Trophoblast cell (in vitro differentiated cells and primary cell): ENCODE data around the gene SAAL1.

ENCODE experiments used
- DNase-seq, 2 donors: peaks; one replicate each; pipeline ENCODE4 v3.0.0-alpha.2; 2016
- H2AFZ ChIP-seq: 2 replicates; pipeline ENCODE4 v1.6.1; 2013; ENCODE audit warnings: low read length, moderate library complexity, mild to moderate bottlenecking; ENCODE audit not compliant: insufficient read depth, poor library complexity
- H2AK5ac ChIP-seq: 2 replicates; pipeline ENCODE4 v1.6.1; 2013; ENCODE audit warnings: mild to moderate bottlenecking, low read length
- H2BK120ac ChIP-seq: 2 replicates; pipeline ENCODE4 v1.6.1; 2013; ENCODE audit warnings: low read length, mild to moderate bottlenecking, moderate library complexity; ENCODE audit not compliant: insufficient read depth, poor library complexity
- H2BK12ac ChIP-seq: 2 replicates; pipeline ENCODE4 v1.6.1; 2013; ENCODE audit warnings: mild to moderate bottlenecking, low read length, moderate library complexity
- H2BK5ac ChIP-seq: 2 replicates; pipeline ENCODE4 v1.6.1; 2013; ENCODE audit warnings: low read length, low read depth, moderate library complexity, mild to moderate bottlenecking; ENCODE audit not compliant: poor library complexity
- H3K14ac ChIP-seq: 2 replicates; pipeline ENCODE4 v1.6.1; 2013; ENCODE audit warnings: mild to moderate bottlenecking, low read length
- H3K18ac ChIP-seq: 2 replicates; pipeline ENCODE4 v1.6.1; 2013; ENCODE audit warnings: mild to moderate bottlenecking, low read length
- H3K23ac ChIP-seq: 2 replicates; pipeline ENCODE4 v1.6.1; 2013; ENCODE audit warnings: low read length
- H3K27ac ChIP-seq: 2 replicates; pipeline ENCODE4 v1.5.1; 2013; ENCODE audit warnings: low read depth, mild to moderate bottlenecking, inconsistent platforms, low read length, moderate library complexity
- H3K27me3 ChIP-seq: 2 replicates; pipeline ENCODE4 v1.6.1; 2013; ENCODE audit warnings: inconsistent platforms, mild to moderate bottlenecking, low read length, moderate library complexity; ENCODE audit not compliant: insufficient read depth
- H3K36me3 ChIP-seq, 2 experiments: 1 replicate in 1 of 2; 2 replicates in 1 of 2; pipeline ENCODE4 v1.6.1; 2013; ENCODE audit warnings: low read length in 2 of 2, mild to moderate bottlenecking in 2 of 2, moderate library complexity in 1 of 2; ENCODE audit not compliant: insufficient read depth in 2 of 2, control insufficient read depth in 1 of 2
- H3K4ac ChIP-seq: 2 replicates; pipeline ENCODE4 v1.6.1; 2013; ENCODE audit warnings: low read depth, mild to moderate bottlenecking, low read length, moderate library complexity
- H3K4me1 ChIP-seq, 2 experiments: 1 replicate in 1 of 2; 2 replicates in 1 of 2; pipeline ENCODE4 v1.6.1; 2013; ENCODE audit warnings: low read length in 2 of 2, mild to moderate bottlenecking in 2 of 2, moderate library complexity in 1 of 2; ENCODE audit not compliant: insufficient read depth in 2 of 2, control insufficient read depth in 1 of 2
- H3K4me2 ChIP-seq: 2 replicates; pipeline ENCODE4 v1.6.1; 2013; ENCODE audit warnings: inconsistent platforms, mild to moderate bottlenecking, low read length, moderate library complexity
- H3K4me3 ChIP-seq: 2 replicates; pipeline ENCODE4 v1.5.1; 2013; ENCODE audit warnings: mild to moderate bottlenecking, low read depth, low read length, inconsistent platforms
- H3K79me1 ChIP-seq: one replicate; pipeline ENCODE4 v1.6.1; 2013; ENCODE audit warnings: low read length
- H3K79me2 ChIP-seq: 2 replicates; pipeline ENCODE4 v1.6.1; 2013; ENCODE audit warnings: low read length, mild to moderate bottlenecking; ENCODE audit not compliant: control insufficient read depth, insufficient read depth, poor library complexity
- H3K9ac ChIP-seq: 2 replicates; pipeline ENCODE4 v1.6.1; 2013; ENCODE audit warnings: mild to moderate bottlenecking, low read length
- H3K9me3 ChIP-seq: 2 replicates; pipeline ENCODE4 v1.6.1; 2013; ENCODE audit warnings: low read depth, mild to moderate bottlenecking, control low read depth, inconsistent platforms, low read length; ENCODE audit not compliant: insufficient read depth
- H4K12ac ChIP-seq: 2 replicates; pipeline ENCODE4 v1.6.1; 2013; ENCODE audit warnings: low read depth, mild to moderate bottlenecking, low read length, moderate library complexity
- H4K8ac ChIP-seq: 2 replicates; pipeline ENCODE4 v1.6.1; 2013; ENCODE audit warnings: low read depth, mild to moderate bottlenecking, low read length, moderate library complexity
- H4K91ac ChIP-seq: one replicate; pipeline ENCODE4 v1.6.1; 2013; ENCODE audit warnings: low read depth, mild to moderate bottlenecking, low read length, moderate library complexity
- WGBS: extraction: QIAGEN DNeasy Blood & Tissue Kit; methylation state at CpG from one replicate; pipeline ENCODE4 v1.1.7; 2013; ENCODE audit warnings: missing lambda C conversion rate; ENCODE audit not compliant: insufficient read length, insufficient coverage; ENCODE audit errors: extremely low coverage; 5-methylcytosine and 5-hydroxymethylcytosine counted together

SAAL1 gene

DNA sequence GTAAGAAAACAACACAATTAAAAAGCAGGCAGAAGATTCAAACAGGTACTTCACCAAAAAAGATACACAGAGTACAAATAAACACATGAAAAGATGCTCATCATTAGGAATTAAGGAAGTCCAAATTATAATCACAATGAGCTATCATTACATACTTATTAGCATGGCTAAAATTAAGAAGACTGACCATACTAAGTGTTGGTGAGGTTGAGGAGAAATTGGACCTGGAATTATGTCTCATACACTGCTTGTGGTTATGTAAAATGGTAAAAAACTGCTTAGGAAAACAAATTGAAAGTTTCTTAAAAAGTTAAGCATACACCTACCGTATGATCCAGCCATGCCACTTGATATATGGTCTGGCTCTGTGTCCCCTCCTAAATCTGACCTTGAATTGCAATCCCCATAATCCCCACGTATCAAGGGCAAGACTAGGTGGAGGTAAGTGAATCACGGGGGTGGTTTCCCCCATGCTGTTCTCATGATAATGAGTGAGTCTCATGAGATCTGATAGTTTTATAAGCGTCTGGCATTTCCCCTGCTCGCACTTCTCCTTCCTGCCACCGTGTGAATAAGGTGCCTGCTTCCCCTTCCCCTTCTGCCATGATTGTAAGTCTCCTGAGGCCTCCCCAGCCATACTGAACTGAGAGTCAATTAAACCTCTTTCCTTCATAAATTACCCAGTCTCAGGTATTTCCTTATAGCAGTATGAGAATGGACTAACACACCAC lies 4.8 kb downstream of the SAAL1 start:
- no peak overlapping the region for H3K18ac ChIP-seq
- no peak overlapping the region for H3K9ac ChIP-seq
- no peak overlapping the region for H3K27ac ChIP-seq
- no peak overlapping the region for H3K14ac ChIP-seq
- H2BK5ac ChIP-seq = no peak overlapping the region
- no peak overlapping the region for H4K8ac ChIP-seq
- peaks cover 3 to 19% of the 10 kb centered on the region in 2 experiments for H3K36me3 ChIP-seq
- H3K4ac ChIP-seq = no peak overlapping the region
- no peaks in the 10 kb centered on the region for H3K27me3 ChIP-seq
- H4K91ac ChIP-seq = no peak overlapping the region
- no peak overlapping the region for H2AK5ac ChIP-seq
- no peak overlapping the region for H3K23ac ChIP-seq
- no peak overlapping the region for H2BK12ac ChIP-seq
- no peak overlapping the region for H3K4me3 ChIP-seq
- no peaks in the 10 kb centered on the region for H3K9me3 ChIP-seq
- peaks cover 3% of the 10 kb centered on the region for H3K79me1 ChIP-seq
- WGBS = no CpG with 5 or more reads among the region's 6 CpGs
- DNase-seq = no peak
- H2BK120ac ChIP-seq = no peak overlapping the region
- peaks cover 6% of the 10 kb centered on the region for H3K79me2 ChIP-seq
- no peak overlapping the region for H2AFZ ChIP-seq
- H3K4me1 ChIP-seq = peaks cover 0 to 2% of the 10 kb centered on the region in 2 experiments
- H4K12ac ChIP-seq = no peak overlapping the region
- H3K4me2 ChIP-seq = no peak overlapping the region

DNA sequence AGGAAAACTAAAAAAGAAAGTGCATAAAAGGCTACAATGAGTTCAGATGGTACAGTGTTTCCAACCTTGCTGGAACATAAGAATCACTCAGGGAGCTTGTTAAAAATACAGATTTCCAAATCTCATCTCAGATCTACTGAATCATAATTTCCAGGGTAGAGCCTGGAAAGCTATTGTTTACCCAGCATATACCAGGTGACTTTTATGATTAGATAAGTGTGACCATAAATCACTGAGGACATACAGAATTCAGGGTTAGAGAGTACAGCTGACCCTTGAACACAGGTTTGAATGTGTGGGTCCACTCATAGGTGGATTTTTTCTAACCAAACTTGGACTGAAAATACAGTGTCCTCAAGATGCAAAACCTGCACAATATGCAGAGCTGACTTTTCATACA lies 11.9 kb downstream of the SAAL1 start:
- H3K9ac ChIP-seq = no peak overlapping the region

DNA sequence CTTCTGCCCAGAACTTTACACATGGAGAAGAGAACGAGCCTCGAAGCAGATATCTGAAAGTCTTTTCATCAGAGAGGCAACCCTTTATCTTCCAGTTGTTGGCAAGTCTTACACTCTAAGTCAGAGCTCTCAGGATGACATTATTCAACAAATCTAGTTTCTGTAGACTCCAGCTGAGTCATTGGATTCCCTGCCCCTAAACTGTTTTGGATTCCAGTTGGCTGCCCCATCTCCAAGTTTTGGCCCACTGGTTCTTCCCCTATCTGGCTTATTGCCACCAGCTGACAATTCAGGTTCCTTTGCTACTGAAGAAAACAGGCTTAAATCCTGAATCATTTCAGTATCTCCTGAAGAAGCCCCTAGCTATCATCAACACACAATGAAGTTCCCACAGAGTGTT lies 14.2 kb downstream of the SAAL1 start:
- Histone ChIP-seq H3K4me1 (no peaks in the 10 kb centered on the region), H3K27me3 (no peaks in the 10 kb centered on the region), H3K4me2 (no peak overlapping the region), H3K14ac (no peak overlapping the region), H4K91ac (no peak overlapping the region), H4K12ac (no peak overlapping the region), H3K18ac (no peak overlapping the region), H3K9me3 (no peaks in the 10 kb centered on the region), H3K4ac (no peak overlapping the region), H3K36me3 (peaks cover 7 to 35% of the 10 kb centered on the region in 2 experiments), H2AK5ac (no peak overlapping the region), H3K79me1 (no peaks in the 10 kb centered on the region), H2BK12ac (no peak overlapping the region), H4K8ac (no peak overlapping the region), H3K79me2 (no peaks in the 10 kb centered on the region), H3K27ac (no peak overlapping the region), H2AFZ (no peak overlapping the region), H3K23ac (no peak overlapping the region), H3K4me3 (no peak overlapping the region), H2BK5ac (no peak overlapping the region), H2BK120ac (no peak overlapping the region), H3K9ac (no peak overlapping the region)
- no peak for DNase-seq
- WGBS = no CpG with 5 or more reads among the region's 2 CpGs

More for the DNA sequence above, 11.9 kb downstream of the SAAL1 start:
- Histone ChIP-seq H3K4ac (no peak overlapping the region), H3K4me3 (no peak overlapping the region), H3K9me3 (no peaks in the 10 kb centered on the region), H3K23ac (no peak overlapping the region), H3K4me2 (no peak overlapping the region), H3K79me2 (no peaks in the 10 kb centered on the region), H2AFZ (no peak overlapping the region), H2BK120ac (no peak overlapping the region), H4K12ac (no peak overlapping the region), H3K14ac (no peak overlapping the region), H2BK5ac (no peak overlapping the region), H4K8ac (no peak overlapping the region), H4K91ac (no peak overlapping the region), H3K27ac (no peak overlapping the region), H3K18ac (no peak overlapping the region), H2AK5ac (no peak overlapping the region), H3K79me1 (no peaks in the 10 kb centered on the region), H3K36me3 (peaks cover 7 to 29% of the 10 kb centered on the region in 2 experiments), H3K4me1 (no peaks in the 10 kb centered on the region), H3K27me3 (no peaks in the 10 kb centered on the region), H2BK12ac (no peak overlapping the region)
- no peak for DNase-seq

DNA sequence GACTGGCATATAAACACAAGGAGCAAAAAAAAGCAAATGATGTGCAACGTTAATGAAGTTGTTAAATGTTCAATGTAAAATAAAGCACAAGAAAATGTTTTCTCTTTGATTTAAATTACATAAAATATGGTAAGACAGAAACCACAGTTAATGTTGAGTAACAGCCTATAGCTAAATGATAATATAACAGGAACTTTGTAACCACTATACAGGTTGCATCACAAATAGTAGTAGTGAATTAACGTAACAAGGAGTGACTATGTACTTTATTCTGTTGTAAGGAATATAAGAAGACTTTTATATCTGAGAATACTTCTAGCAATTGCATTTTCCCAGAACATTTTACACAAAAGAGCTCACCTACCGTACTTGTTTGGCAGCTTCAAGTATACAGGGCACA lies 16.9 kb downstream of the SAAL1 start:
- H3K23ac ChIP-seq = no peak overlapping the region
- no peaks in the 10 kb centered on the region for H3K9me3 ChIP-seq
- no peaks in the 10 kb centered on the region for H3K79me2 ChIP-seq
- DNase-seq = no peak
- H3K36me3 ChIP-seq = peaks cover 10 to 29% of the 10 kb centered on the region in 2 experiments
- no peaks in the 10 kb centered on the region for H3K79me1 ChIP-seq
- no peak overlapping the region for H3K14ac ChIP-seq
- H2BK120ac ChIP-seq = no peak overlapping the region
- no CpG with 5 or more reads among the region's 3 CpGs for WGBS
- H4K91ac ChIP-seq = no peak overlapping the region
- H3K4me2 ChIP-seq = no peak overlapping the region
- H2BK5ac ChIP-seq = no peak overlapping the region
- no peak overlapping the region for H3K18ac ChIP-seq
- no peak overlapping the region for H4K12ac ChIP-seq
- no peak overlapping the region for H3K9ac ChIP-seq
- H3K27ac ChIP-seq = no peak overlapping the region
- no peaks in the 10 kb centered on the region for H3K27me3 ChIP-seq
- no peak overlapping the region for H2AFZ ChIP-seq
- no peak overlapping the region for H3K4ac ChIP-seq
- H4K8ac ChIP-seq = no peak overlapping the region
- H2BK12ac ChIP-seq = no peak overlapping the region
- H3K4me1 ChIP-seq = no peaks in the 10 kb centered on the region
- no peak overlapping the region for H2AK5ac ChIP-seq
- H3K4me3 ChIP-seq = no peak overlapping the region
